ENCODE measurements around the gene MMEL1. TPM values are rescaled to one million over a fixed set of nuclear protein-coding genes. Genes with fewer than 3 reads are reported as not detected.

Gene MMEL1
- total RNA-seq, 1 experiment from 2014 or later = not detected

DNA sequence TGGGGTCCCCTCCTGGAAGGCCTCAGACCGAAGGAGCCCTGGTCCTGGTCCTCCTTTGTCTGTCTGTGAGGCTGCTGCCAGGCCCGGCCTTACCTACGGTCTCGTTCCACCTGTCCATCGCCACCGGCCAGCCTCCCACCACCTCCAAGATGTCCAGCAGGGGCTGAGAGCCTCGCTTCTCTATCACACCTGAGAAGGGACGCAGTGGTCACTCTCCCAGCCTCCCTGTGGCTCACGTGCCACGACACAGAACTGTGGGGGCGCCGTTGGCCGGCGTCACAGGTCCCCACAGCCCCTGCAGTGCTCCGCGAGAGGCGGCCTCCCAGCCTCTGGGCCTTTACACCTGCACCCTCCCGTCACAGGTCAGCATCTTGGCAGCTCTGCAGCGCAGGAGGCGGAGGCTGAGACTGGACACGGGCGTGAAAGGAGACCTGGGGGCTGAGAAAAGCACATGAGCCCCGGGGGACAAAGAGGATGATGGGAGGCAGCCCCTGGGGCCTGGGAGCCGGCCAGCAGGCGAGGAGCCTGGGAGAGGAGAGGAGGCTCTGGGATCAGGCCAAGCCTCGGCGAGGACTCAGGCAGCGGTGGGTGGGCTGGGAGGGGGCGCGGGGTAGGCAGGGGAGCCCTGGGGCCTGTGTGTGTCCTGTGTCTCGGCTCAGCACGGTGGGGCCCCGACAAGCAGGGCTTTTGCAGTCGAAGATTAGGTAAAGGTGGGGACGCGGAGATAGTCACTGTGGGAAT lies 25.8 kb downstream of the MMEL1 start (continued):
- TF ChIP-seq HMGXB4 (CRISPR knock-in tag; IDR thresholded peaks at IDR 0.05) (no peak), TCF7 (CRISPR knock-in tag; IDR thresholded peaks at IDR 0.05; ENCODE audit: low read depth) (no peak), NR1H2 (CRISPR knock-in tag; IDR thresholded peaks at IDR 0.05) (no peak), CTCF (IDR thresholded peaks at IDR 0.05) (no peak), ZNF423 (CRISPR knock-in tag; IDR thresholded peaks at IDR 0.05) (no peak), ETV6 (CRISPR knock-in tag; IDR thresholded peaks at IDR 0.05) (no peak), SMAD3 (CRISPR knock-in tag; IDR thresholded peaks at IDR 0.05; ENCODE audit: borderline replicate concordance) (no peak), ERG (CRISPR knock-in tag; IDR thresholded peaks at IDR 0.05) (no peak), HMGA2 (CRISPR knock-in tag; IDR thresholded peaks at IDR 0.05) (no peak), GABPB1 (CRISPR knock-in tag; IDR thresholded peaks at IDR 0.05) (no peak), FOXP1 (CRISPR knock-in tag; IDR thresholded peaks at IDR 0.05; ENCODE audit: borderline replicate concordance) (no peak), ZNF396 (CRISPR knock-in tag; IDR thresholded peaks at IDR 0.05; ENCODE audit: borderline replicate concordance) (no peak)

- Mint-ChIP-seq H3K9me3 (peaks cover 7% of the 10 kb centered on the region), H3K4me1 (no peaks in the 10 kb centered on the region), H3K27ac (no peak overlapping the region), H3K4me3 (no peak overlapping the region), H3K36me3 (peaks cover 5% of the 10 kb centered on the region), H3K27me3 (ENCODE audit: low read depth) (no peaks in the 10 kb centered on the region)
- TF ChIP-seq ZNF416 (CRISPR knock-in tag; IDR thresholded peaks at IDR 0.05) (no peak), JAZF1 (CRISPR knock-in tag; IDR thresholded peaks at IDR 0.05) (no peak), ZNF232 (CRISPR knock-in tag; IDR thresholded peaks at IDR 0.05) (no peak), ZSCAN18 (CRISPR knock-in tag; IDR thresholded peaks at IDR 0.05) (no peak), FOXJ3 (CRISPR knock-in tag; IDR thresholded peaks at IDR 0.05; ENCODE audit: borderline replicate concordance) (no peak), EMX1 (CRISPR knock-in tag; IDR thresholded peaks at IDR 0.05) (no peak), FOXK1 (CRISPR knock-in tag; IDR thresholded peaks at IDR 0.05) (no peak), SMAD3 (CRISPR knock-in tag; IDR thresholded peaks at IDR 0.05; ENCODE audit: borderline replicate concordance) (no peak)
- TF ChIP-seq, protein P1, sequence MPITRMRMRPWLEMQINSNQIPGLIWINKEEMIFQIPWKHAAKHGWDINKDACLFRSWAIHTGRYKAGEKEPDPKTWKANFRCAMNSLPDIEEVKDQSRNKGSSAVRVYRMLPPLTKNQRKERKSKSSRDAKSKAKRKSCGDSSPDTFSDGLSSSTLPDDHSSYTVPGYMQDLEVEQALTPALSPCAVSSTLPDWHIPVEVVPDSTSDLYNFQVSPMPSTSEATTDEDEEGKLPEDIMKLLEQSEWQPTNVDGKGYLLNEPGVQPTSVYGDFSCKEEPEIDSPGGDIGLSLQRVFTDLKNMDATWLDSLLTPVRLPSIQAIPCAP (CRISPR knock-in tag; IDR thresholded peaks at IDR 0.05) = no peak
- ChIA-PET POLR2A (no interaction called here), CTCF (no interaction called here)
- no peak for ATAC-seq
- no peak for DNase-seq (ENCODE audit: low spot score)
Measured at GRCh38 chr1:2606396-2606880, 26.4 kb downstream of the MMEL1 start.
